Lower leg skin (tissue), 4 donors: ENCODE measurements around the gene CDO1. TPM values are rescaled to one million over a fixed set of nuclear protein-coding genes. Genes with fewer than 3 reads are reported as not detected.

Experiments used
- DNase-seq, 2 donors: peaks; one replicate each; pipeline ENCODE4 v3.0.0-alpha.2; 2019; ENCODE audit warnings: low spot score in 2 of 2
- H3K4me3 ChIP-seq: fragments of 200-600 bp; sonication (generic); 2 replicates; pipeline ENCODE4 v1.5.1; 2017; ENCODE audit warnings: mild to moderate bottlenecking, low read depth; ENCODE audit not compliant: poor library complexity, severe bottlenecking
- POLR2A ChIP-seq, 2 donors: fragments of 450-650 bp; IDR thresholded peaks; one replicate each; pipeline ENCODE4 v1.6.1; 2016 to 2017; ENCODE audit warnings: antibody characterized with exemption in 2 of 2, mild to moderate bottlenecking in 1 of 2, moderate library complexity in 1 of 2
- WGBS, 2 donors: methylation state at CpG; one replicate each; pipeline ENCODE4 v1.1.5; 2018; 5-methylcytosine and 5-hydroxymethylcytosine counted together
- intact Hi-C: fragments of 100-400 bp; cut with DNase I; formaldehyde crosslinking; loops from one replicate; pipeline ENCODE4 v1.15.0; 2023; ENCODE audit warnings: low total_unique reads
- total RNA-seq, 4 donors: library from RNA; depleted of rRNA; stranded (reverse); fragments of >200 nt; gene quantifications; one replicate each; pipeline ENCODE4 v1.1.0, GENCODE V29; 2016
- TF ChIP-seq, protein P1 (sequence below), 3 donors: fragments of 450-650 bp; IDR thresholded peaks; one replicate each; pipeline ENCODE4 v1.5.1; 2016; ENCODE audit warnings: antibody characterized with exemption in 3 of 3, mild to moderate bottlenecking in 3 of 3, moderate library complexity in 2 of 3

The CDO1 gene
- total RNA-seq, 4 donors from 2014 or later: 3.5 to 17.9 (median 8.9) TPM

- WGBS, 2 donors: 5 to 9% methylated on average over 3 of the region's 3 CpGs
- TF ChIP-seq, protein P1, sequence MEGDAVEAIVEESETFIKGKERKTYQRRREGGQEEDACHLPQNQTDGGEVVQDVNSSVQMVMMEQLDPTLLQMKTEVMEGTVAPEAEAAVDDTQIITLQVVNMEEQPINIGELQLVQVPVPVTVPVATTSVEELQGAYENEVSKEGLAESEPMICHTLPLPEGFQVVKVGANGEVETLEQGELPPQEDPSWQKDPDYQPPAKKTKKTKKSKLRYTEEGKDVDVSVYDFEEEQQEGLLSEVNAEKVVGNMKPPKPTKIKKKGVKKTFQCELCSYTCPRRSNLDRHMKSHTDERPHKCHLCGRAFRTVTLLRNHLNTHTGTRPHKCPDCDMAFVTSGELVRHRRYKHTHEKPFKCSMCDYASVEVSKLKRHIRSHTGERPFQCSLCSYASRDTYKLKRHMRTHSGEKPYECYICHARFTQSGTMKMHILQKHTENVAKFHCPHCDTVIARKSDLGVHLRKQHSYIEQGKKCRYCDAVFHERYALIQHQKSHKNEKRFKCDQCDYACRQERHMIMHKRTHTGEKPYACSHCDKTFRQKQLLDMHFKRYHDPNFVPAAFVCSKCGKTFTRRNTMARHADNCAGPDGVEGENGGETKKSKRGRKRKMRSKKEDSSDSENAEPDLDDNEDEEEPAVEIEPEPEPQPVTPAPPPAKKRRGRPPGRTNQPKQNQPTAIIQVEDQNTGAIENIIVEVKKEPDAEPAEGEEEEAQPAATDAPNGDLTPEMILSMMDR (IDR thresholded peaks at IDR 0.05): no peak
- TF ChIP-seq POLR2A (IDR thresholded peaks at IDR 0.05): no peak
- DNase-seq: no peak
- intact Hi-C loops: no loop called here
- H3K4me3 ChIP-seq: peak overlapping the region; percentile 88
Measured at GRCh38 chr5:115842952-115843351, 26.5 kb upstream of the CDO1 start.

DNA sequence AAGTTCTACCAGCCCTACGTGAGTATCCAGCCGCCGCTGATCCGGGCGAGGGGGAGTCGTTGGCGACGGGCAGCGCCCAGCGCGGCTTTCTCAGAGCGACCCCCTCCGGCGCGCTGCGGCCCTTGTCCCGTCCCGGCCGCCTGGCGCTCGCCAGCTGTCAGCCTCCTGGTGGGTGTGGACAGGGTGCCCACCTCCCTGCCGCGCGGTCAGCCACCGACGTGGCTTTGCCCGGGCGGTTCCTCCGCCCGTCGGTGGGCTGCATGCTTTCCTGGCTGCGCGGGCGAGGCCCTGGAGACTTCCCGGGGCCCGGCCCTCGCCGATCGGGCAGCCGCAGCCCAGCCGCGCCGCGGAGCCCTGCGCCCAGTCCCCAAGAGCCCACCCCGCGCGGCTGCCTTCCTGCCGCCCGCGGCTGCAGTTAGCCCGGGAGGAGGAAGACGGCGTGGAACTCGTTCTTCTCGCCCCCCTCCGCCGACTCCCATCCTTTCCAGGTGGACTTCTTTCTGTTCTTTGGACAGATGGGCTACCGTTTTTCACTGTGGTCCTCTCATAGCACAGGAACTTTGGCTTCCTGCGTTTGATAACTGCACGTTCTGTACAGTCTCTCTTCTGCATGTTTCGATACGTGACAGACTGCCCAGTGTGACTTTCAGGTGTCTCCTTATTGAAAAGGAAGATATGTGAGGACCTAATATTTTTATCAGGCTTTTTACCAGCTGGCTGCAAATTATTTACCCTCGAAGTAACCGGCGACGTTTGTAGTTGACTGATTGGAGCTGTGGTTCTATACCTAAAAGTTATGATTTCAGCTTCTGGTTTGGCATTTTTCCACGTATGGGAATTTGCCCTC, 25.9 kb upstream of the CDO1 start:
- no peak for DNase-seq
- WGBS, 2 donors: 0% methylated on average over 19 to 23 of the region's 68 CpGs
- intact Hi-C loops: no loop called here
- peak overlapping the region; percentile 88 for H3K4me3 ChIP-seq
- TF ChIP-seq POLR2A (IDR thresholded peaks at IDR 0.05): no peak
- TF ChIP-seq, protein P1 (IDR thresholded peaks at IDR 0.05): peak in 1 of 3 donors; percentile 3

- TF ChIP-seq, protein P1 (IDR thresholded peaks at IDR 0.05): no peak
- peak in 1 of 2 donors; percentile 83 for TF ChIP-seq POLR2A (IDR thresholded peaks at IDR 0.05)
- WGBS, 2 donors: 1 to 16% methylated on average over 34 to 45 of the region's 65 CpGs
- intact Hi-C loops: no loop called here
- H3K4me3 ChIP-seq: peak within 1 kb of the TSS; percentile 88
- peak; percentile 92 to 98 for DNase-seq
Measured at GRCh38 chr5:115841382-115842088, 25.1 kb upstream of the CDO1 start, which contains the start of the genes AP3S1 and ATG12. Gene AP3S1, plus strand, starts transcription at chr5:115841935. Its CDS starts 103 bp downstream, at chr5:115842038. Gene ATG12, minus strand, starts transcription at chr5:115841565. Its CDS starts 13 bp downstream, at chr5:115841552.

DNA sequence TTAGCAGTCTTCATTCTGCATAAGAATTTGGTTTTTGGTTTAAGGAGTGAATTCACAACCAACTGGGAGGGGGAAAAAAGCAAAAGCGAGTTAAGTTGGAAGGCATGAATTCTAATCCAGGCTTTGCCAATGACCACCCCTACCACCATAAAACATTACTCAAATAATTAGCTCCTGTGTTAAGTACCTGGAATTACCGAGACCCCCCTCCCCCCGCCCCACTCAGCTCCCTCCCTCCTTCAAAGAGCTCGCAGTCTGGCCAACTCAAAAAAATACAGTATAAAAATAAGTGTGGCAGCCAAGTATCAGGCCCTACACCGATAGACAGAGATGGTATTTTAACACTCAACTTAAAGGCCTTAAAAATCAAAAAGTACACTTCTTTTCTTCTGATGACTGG, 24.4 kb upstream of the CDO1 start:
- intact Hi-C loops: no loop called here
- peak overlapping the region; percentile 88 for H3K4me3 ChIP-seq
- TF ChIP-seq, protein P1 (IDR thresholded peaks at IDR 0.05): no peak
- TF ChIP-seq POLR2A (IDR thresholded peaks at IDR 0.05): no peak
- DNase-seq: no peak
- 0 to 1% methylated on average over 5 of the region's 5 CpGs for WGBS, 2 donors

DNA sequence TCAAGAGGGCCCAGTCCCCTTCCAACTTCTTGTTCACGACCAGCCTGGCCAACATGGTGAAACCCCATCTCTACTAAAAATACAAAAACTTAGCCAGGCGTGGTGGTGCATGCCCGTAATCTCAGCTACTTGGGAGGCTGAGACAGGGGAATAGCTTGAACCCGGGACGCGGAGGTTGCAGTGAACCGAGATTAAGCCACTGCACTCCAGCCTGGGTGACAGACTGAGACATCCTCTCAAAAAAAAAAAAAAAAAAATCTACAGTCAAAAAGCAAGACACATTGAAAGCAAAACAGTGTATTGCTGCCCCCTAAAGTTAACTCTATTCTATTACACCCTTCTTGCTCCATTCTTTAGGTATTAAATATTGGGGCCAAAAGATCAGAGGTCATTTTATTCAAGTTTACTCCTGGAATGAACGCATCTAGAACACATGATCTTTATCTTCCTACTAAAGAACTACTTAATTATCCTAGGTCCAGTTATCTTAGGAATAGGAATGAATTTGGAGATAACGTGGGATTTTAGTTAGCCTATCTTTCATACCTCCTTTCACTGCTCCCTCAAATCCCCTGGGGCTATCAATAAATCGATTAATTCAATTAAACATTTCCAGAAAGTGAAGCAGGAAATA, 22.5 kb upstream of the CDO1 start:
- TF ChIP-seq, protein P1 (IDR thresholded peaks at IDR 0.05): no peak
- no peak for TF ChIP-seq POLR2A (IDR thresholded peaks at IDR 0.05)
- H3K4me3 ChIP-seq: no peak overlapping the region
- intact Hi-C loops: no loop called here
- 41 to 43% methylated on average over 10 of the region's 10 CpGs for WGBS, 2 donors
- DNase-seq: no peak
